Muscle layer of duodenum (tissue), 2 donors: ENCODE measurements around the gene SOST.
A peak's percentile ranks its signal among the peaks of the same experiment; 100 is the strongest.

Experiments
- H3K27ac ChIP-seq: one replicate; pipeline ENCODE4 v1.7.0; 2013; ENCODE audit warnings: mild to moderate bottlenecking, low read length
- H3K27me3 ChIP-seq: one replicate; pipeline ENCODE4 v1.7.0; 2013; ENCODE audit warnings: low read depth, mild to moderate bottlenecking, control low read depth, low read length
- H3K36me3 ChIP-seq, 2 donors: one replicate each; pipeline ENCODE4 v1.7.0; 2013; ENCODE audit warnings: low read length in 2 of 2, control low read depth in 1 of 2, mild to moderate bottlenecking in 1 of 2; ENCODE audit not compliant: insufficient read depth in 2 of 2, control insufficient read depth in 1 of 2
- H3K4me1 ChIP-seq, 2 donors: one replicate each; pipeline ENCODE4 v1.7.0; 2013; ENCODE audit warnings: low read length in 2 of 2, mild to moderate bottlenecking in 2 of 2, control low read depth in 1 of 2, moderate library complexity in 1 of 2; ENCODE audit not compliant: insufficient read depth in 2 of 2, control insufficient read depth in 1 of 2
- H3K4me3 ChIP-seq, 2 donors: one replicate each; pipeline ENCODE4 v1.7.0; 2013; ENCODE audit warnings: low read length in 2 of 2, low read depth in 1 of 2, mild to moderate bottlenecking in 1 of 2
- H3K9me3 ChIP-seq, 2 donors: one replicate each; pipeline ENCODE4 v1.7.0; 2013; ENCODE audit warnings: low read length in 2 of 2, control low read depth in 1 of 2, mild to moderate bottlenecking in 1 of 2; ENCODE audit not compliant: control insufficient read depth in 1 of 2
- donor health status: healthy.

The SOST gene

DNA sequence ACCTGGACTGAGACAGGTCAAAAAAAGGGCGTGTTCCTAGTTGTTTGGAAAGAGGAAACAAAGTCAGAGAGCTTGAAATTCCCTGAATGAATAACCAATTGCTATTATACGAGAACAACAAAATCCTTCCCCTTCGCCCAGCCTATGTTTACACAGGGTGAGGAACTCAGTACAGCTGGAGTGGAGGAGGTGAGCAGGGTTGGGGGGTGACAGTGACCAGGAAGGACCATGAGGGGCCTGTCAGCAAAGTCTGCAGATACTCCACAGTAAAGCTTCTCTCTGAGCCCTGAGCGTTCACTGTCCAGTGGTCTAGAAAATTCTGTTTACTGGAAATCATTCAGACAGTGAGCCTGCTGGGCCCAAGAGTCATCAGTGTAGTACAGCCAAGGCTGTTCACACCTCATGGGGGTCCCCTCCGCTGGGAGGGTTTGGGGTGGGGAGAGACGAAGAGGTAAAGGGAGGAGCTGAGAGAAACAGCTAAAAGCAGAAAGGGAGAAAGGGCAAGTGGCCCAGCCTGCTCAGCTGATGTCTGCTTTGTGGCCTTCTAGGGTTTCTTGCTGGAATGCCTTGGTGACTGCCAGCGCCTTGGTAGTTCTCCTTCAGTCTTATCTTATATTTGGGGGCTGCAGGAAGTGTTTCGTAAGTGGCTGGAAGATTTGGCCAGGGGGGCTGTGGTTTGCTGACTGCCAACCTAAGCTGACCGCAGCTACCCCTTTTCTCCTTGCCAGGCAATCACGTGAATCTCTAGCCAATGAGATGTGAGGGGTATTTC, 14.5 kb upstream of the SOST start:
- Histone ChIP-seq H3K27me3 (no peaks in the 10 kb centered on the region), H3K4me1 (peaks cover 4 to 26% of the 10 kb centered on the region in 2 donors), H3K9me3 (no peaks in the 10 kb centered on the region), H3K4me3 (no peak overlapping the region), H3K27ac (no peak overlapping the region), H3K36me3 (peaks cover 54 to 61% of the 10 kb centered on the region in 2 donors)

DNA sequence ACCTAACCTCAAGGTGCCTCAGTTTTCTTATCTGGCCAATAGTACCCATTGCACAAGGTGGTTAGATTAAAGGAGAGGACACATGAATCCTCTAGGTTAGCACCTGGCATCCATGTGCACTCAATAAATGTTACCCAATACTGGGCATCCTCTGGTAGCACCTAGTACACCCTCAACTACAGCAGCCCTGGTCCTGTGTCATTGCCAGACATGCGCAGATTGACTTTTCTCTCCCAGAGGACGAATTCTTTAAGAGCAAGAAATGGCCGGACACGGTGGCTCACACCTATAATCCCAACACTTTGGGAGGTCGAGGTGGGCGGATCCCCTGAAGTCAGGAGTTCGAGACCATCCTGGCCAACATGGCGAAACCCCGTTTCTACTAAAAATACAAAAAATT, 12.9 kb upstream of the SOST start:
- Histone ChIP-seq H3K9me3 (no peaks in the 10 kb centered on the region), H3K27me3 (no peaks in the 10 kb centered on the region), H3K4me1 (peaks cover 0 to 16% of the 10 kb centered on the region in 2 donors), H3K4me3 (no peak overlapping the region), H3K36me3 (peaks cover 57 to 66% of the 10 kb centered on the region in 2 donors), H3K27ac (no peak overlapping the region)

DNA sequence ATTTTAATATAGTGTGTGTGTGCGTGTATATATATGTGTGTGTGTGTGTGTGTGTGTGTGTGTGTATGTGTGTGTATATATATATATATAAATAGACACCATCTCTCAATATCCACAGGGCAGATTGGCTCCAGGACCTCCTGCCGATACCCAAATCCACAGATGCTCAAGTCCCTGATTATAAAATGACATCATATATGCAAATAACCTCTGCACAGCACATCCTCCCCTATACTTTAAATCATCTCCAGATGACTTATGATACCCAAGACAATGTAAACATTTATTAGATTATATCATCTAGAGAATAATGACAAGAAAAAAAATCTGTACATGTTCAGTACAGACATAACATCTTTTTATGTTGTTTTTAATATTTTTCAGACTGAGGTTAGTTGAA, 12.4 kb upstream of the SOST start:
- Histone ChIP-seq H3K27me3 (no peaks in the 10 kb centered on the region), H3K4me1 (peaks cover 0 to 12% of the 10 kb centered on the region in 2 donors), H3K4me3 (no peak overlapping the region), H3K27ac (no peak overlapping the region), H3K9me3 (no peaks in the 10 kb centered on the region), H3K36me3 (peaks cover 60 to 66% of the 10 kb centered on the region in 2 donors)

DNA sequence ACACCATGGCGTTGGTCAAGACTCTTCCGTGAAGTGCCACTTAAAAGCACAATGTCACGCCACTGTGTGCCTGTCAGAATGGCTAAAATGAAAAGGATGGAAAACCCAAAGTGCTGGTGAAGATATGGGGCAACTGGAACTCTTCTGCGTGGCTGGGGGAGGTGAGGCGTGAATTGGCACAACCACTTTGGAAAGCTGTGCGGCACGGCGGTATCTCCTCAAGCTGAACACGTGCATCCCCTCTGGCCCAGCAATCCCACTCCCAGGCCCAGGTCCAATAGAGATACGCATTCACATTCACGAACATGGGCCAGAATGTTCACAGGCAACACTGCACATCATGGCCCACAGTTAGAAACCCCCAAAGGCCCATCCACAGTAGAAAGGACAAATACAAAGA, 11.3 kb upstream of the SOST start:
- Histone ChIP-seq H3K36me3 (peaks cover 57 to 63% of the 10 kb centered on the region in 2 donors), H3K4me3 (no peak overlapping the region), H3K9me3 (no peaks in the 10 kb centered on the region), H3K4me1 (peaks cover 0 to 7% of the 10 kb centered on the region in 2 donors), H3K27ac (no peak overlapping the region), H3K27me3 (no peaks in the 10 kb centered on the region)

DNA sequence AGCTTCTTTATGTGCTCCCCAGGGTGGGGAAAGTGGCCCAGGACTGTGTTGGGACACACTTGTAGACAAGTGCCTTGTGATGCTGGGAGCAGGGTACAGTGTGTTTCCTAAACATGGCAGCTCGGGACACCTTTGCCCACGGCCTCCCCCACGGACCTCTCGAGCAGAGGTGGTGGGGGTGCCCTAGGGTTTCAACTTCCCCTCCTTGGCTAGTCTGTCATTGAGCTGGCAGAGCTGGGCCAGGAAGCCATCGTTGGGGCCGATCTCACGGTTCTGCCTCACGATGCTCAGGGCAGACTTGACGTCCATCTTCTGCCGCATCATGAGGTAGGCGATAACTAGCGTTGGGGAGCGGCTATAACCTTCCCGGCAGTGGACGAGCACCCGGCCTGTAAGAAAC, 10.8 kb upstream of the SOST start:
- H3K4me1 ChIP-seq, result peaks cover 0 to 7% of the 10 kb centered on the region in 2 donors
- peaks cover 53 to 61% of the 10 kb centered on the region in 2 donors for H3K36me3 ChIP-seq
- no peak overlapping the region for H3K4me3 ChIP-seq

DNA sequence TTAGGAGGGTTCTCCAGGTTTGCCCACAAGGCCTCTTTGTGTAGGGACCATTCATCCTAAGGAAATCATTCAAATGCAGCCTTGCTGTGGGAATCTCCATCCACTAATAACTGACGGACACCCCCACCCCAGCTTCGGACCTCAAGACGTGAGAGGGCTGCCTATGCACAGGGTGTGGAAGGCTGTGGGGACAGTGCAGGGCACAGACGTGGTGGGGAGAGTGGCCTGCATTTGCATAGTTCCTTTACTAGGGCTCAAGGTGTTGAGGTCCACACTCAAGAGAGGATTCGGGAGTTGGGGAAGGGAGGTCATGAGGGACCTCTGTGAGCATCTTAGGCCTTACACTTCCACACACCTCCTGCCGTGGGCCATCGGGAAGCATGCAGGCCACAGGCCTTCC, 10.4 kb upstream of the SOST start:
- H3K27me3 ChIP-seq, result no peaks in the 10 kb centered on the region
- H3K27ac ChIP-seq, result peak overlapping the region; percentile 52
- H3K4me1 ChIP-seq, result peaks cover 0 to 7% of the 10 kb centered on the region in 2 donors
- peaks cover 48 to 56% of the 10 kb centered on the region in 2 donors for H3K36me3 ChIP-seq
- H3K4me3 ChIP-seq, result no peak overlapping the region
- H3K9me3 ChIP-seq, result no peaks in the 10 kb centered on the region

More for the DNA sequence above, 10.8 kb upstream of the SOST start:
- Histone ChIP-seq H3K27me3 (no peaks in the 10 kb centered on the region), H3K27ac (peak overlapping the region; percentile 52), H3K9me3 (no peaks in the 10 kb centered on the region)

DNA sequence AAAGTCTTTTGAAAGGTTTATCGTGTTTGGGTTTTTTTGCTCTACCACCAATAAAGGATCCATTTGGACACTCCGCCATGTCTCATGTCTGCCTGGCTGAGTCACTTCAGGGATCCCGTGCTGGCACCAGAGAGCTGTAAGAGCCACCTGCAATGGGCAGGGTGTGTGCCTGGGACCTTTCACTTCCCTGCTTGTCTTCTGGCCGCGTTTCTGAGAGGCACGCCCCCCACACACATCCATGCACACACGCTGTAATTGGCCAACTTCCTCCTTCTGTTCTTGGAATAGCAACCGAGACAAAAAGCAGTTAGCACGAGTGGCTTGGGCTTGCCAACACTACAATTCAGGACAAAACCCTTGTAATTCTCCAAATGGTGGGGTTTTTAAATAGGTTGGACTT, 9.8 kb upstream of the SOST start:
- no peaks in the 10 kb centered on the region for H3K9me3 ChIP-seq
- peaks cover 0 to 7% of the 10 kb centered on the region in 2 donors for H3K4me1 ChIP-seq
- H3K4me3 ChIP-seq, result no peak overlapping the region
- H3K27ac ChIP-seq, result peak overlapping the region; percentile 52
- no peaks in the 10 kb centered on the region for H3K27me3 ChIP-seq
- peaks cover 48 to 52% of the 10 kb centered on the region in 2 donors for H3K36me3 ChIP-seq

DNA sequence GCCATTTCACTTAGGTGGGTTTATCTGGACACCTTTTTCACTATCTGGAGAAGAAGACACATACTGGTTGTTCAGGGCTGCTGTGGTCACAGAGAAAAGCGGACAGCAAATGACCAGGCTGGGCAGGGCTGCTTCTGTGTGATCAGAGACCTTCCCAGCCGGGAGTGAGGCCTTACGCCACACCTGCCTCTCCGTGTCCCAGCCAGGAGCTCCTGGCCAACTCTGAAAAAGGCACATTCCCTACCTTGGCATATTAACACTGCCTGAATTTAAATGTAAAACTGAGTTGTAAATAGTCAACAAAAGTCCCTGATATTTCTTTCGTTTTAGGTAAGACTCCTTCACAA, 9.1 kb upstream of the SOST start:
- peaks cover 41 to 45% of the 10 kb centered on the region in 2 donors for H3K36me3 ChIP-seq
- H3K4me3 ChIP-seq, result no peak overlapping the region
- H3K9me3 ChIP-seq, result no peaks in the 10 kb centered on the region
- no peaks in the 10 kb centered on the region for H3K27me3 ChIP-seq
- H3K27ac ChIP-seq, result no peak overlapping the region
- H3K4me1 ChIP-seq, result peaks cover 0 to 7% of the 10 kb centered on the region in 2 donors

DNA sequence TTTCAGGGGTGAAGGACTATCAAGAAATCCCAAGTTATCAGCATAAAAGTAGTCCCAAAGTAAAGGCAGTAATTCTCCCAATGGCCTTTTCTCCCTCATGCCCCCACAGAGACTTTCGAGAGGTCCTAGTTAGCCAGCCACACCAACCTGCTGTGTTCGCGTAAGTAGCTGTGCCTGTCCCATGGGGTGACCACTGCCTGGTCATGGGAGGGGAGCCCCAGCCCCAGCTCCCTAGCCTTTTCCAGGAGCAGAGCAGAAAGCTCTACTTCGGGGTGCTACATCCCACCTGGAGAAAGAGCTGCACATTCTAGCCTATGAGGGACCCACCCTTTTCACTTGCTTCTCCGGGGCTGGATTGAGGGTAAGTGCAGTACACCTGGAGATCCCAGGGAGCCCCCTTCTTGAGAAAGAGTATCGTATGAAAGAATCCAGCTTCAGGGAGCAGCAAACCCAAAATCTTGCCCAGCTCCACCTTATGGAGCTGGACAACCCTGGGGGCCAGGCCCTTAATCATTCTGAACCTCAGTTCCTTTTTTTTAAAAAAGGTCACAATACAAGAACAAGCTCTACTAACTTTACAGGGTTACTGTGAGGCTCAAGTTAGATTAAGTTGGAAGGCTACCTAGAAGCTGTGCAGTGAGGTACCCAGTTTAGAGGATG, 8.6 kb upstream of the SOST start:
- Histone ChIP-seq H3K27me3 (no peaks in the 10 kb centered on the region), H3K4me3 (no peak overlapping the region), H3K9me3 (no peaks in the 10 kb centered on the region), H3K4me1 (peaks cover 0 to 7% of the 10 kb centered on the region in 2 donors), H3K36me3 (peaks cover 36 to 40% of the 10 kb centered on the region in 2 donors), H3K27ac (no peak overlapping the region)

DNA sequence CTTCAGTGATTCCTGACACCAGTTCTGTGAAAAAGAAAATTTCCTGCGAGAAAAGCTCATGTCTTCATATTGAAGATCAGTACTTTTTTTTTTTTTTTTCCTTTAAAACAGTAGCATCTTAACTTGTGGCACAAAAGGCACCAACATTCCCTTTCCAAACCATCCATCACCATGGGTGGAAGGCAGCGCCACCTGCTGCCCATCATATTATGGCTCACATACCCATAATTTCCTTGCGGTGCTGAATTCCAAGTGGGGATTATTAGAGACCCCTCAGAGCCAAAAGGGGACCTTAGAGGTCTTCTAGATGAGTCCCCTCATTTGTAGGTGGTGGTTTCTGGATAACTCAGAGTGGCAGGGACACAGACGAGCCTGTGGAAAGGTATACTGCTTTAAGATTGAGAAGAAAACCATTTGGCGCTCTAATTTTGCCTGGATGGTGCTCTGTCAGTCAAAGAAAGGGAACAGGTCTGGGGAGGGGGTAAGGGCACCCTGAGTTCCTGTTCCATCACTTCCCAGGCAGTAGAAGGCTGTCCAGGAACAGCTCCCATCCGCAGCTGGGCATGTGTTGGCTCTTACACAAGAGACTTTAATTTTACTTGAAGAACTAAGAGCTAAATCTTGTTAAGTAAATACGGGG, 7.9 kb upstream of the SOST start:
- H3K36me3 ChIP-seq, result peaks cover 33% of the 10 kb centered on the region in 2 donors
- peaks cover 0 to 7% of the 10 kb centered on the region in 2 donors for H3K4me1 ChIP-seq

DNA sequence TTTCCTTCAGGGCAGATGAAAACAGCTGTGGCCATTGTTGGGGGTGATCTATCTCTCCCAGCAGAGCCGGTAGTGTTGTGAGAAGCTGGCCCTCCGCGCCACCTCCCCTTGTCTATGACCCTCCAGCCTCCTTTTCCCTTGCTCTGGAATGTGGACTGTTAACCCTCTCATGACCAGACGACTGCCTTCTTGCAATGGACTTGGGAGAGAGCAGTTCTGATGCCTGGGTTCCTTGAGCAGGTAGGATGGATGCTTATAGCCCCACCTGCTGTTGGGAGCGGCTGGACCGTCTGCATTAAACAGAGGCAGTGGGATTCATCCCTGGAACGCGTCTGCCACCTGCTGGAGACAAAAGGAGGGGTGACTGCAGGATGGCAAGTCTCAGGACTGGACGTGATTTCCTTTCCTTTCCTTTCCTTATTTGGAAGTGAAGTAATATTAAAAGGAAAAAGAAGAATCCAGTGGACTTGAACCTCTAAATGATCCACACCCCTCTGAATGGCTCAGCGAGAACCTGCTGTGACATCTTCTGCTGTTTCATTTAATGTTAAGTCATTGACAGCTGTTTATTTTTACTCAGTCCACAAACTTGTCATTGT, 1.8 kb upstream of the SOST start:
- no peak overlapping the region for H3K27ac ChIP-seq
- peaks cover 0 to 5% of the 10 kb centered on the region in 2 donors for H3K4me1 ChIP-seq
- H3K4me3 ChIP-seq, result no peak overlapping the region
- peaks cover 0 to 3% of the 10 kb centered on the region in 2 donors for H3K36me3 ChIP-seq
- no peaks in the 10 kb centered on the region for H3K9me3 ChIP-seq
- H3K27me3 ChIP-seq, result peaks cover 16% of the 10 kb centered on the region

More for the DNA sequence above, 7.9 kb upstream of the SOST start:
- H3K4me3 ChIP-seq, result no peak overlapping the region
- H3K27me3 ChIP-seq, result no peaks in the 10 kb centered on the region
- no peak overlapping the region for H3K27ac ChIP-seq
- no peaks in the 10 kb centered on the region for H3K9me3 ChIP-seq
